ENCODE measurements around the gene TRABD2B.

TRABD2B gene

GRCh38 chr1:47903723-47904122 lies 93.5 kb downstream of the TRABD2B start:
- DNase-seq: no peak

GRCh38 chr1:47901001-47901575 lies 96.1 kb downstream of the TRABD2B start:
- DNase-seq: no peak

GRCh38 chr1:47898133-47898845 lies 98.9 kb downstream of the TRABD2B start:
- DNase-seq: no peak

GRCh38 chr1:47895279-47896125 lies 101.7 kb downstream of the TRABD2B start:
- no peak for DNase-seq

GRCh38 chr1:47894410-47895278 lies 102.5 kb downstream of the TRABD2B start:
- no peak for DNase-seq

- DNase-seq: no peak
Observed at GRCh38 chr1:47893412-47893811, 103.8 kb downstream of the TRABD2B start.

GRCh38 chr1:47890779-47891178 lies 106.4 kb downstream of the TRABD2B start:
- DNase-seq: no peak

GRCh38 chr1:47888294-47888629 lies 108.9 kb downstream of the TRABD2B start:
- DNase-seq: no peak

- DNase-seq: no peak
Observed at GRCh38 chr1:47887475-47888293, 109.5 kb downstream of the TRABD2B start.

- DNase-seq: no peak
Observed at GRCh38 chr1:47887060-47887459, 110.1 kb downstream of the TRABD2B start.

- no peak for DNase-seq
Observed at GRCh38 chr1:47886141-47886540, 111.0 kb downstream of the TRABD2B start.

- no peak for DNase-seq
Observed at GRCh38 chr1:47885062-47885830, 111.9 kb downstream of the TRABD2B start.

GRCh38 chr1:47883963-47884362 lies 113.2 kb downstream of the TRABD2B start:
- DNase-seq: no peak

GRCh38 chr1:47881505-47882442 lies 115.4 kb downstream of the TRABD2B start:
- DNase-seq: no peak

- no peak for DNase-seq
Observed at GRCh38 chr1:47876587-47876963, 120.6 kb downstream of the TRABD2B start.

GRCh38 chr1:47875831-47876586 lies 121.2 kb downstream of the TRABD2B start:
- DNase-seq: no peak

GRCh38 chr1:47875036-47875435 lies 122.1 kb downstream of the TRABD2B start:
- no peak for DNase-seq

GRCh38 chr1:47873337-47873736 lies 123.8 kb downstream of the TRABD2B start:
- DNase-seq: no peak

GRCh38 chr1:47872886-47873285 lies 124.3 kb downstream of the TRABD2B start:
- no peak for DNase-seq

Data from stimulated activated naive CD4-positive, alpha-beta T cell (primary cell).